ENCODE measurements around the gene CEACAM4. TPM values are rescaled to one million over a fixed set of nuclear protein-coding genes. Genes with fewer than 3 reads are reported as not detected.

Gene CEACAM4
- total RNA-seq (2021; ENCODE audit: unreplicated experiment), result not detected
- polyA plus RNA-seq (2012), result not detected in 2 replicates
- Bru-seq, nascent RNA, result not detected
- not detected for BruChase-seq, experiment 1, labeled RNA remaining after a 6-hour chase
- BruChase-seq, experiment 2, labeled RNA remaining after a 2-hour chase, result not detected
- long read RNA-seq, result 0 reads

DNA sequence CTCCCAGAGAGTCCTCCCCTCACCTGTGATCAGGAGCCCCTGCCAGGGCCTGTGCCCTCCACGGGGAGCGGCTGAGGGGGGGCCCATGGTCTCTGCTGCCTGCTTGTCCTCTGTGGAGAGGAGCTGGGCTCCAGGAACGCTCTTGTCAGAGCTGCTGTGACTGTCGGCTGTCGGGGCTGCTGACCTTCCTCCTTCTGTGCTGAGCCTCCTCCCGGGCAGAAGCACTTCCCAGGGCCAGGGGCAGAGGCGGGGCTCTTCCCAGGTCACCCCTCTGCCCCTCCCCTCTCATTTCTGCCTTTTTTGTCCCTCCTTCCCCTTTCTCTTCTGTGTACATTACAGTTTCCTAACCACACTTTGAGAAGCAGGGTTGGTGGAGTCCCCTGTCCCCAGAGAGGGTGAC lies at the start of gene CEACAM4:
Gene CEACAM4, minus strand, starts transcription at position 198 of the 400 bp plus-strand sequence. Its CDS starts 111 bp downstream, at position 87.
- peaks cover 0 to 12% of the 10 kb centered on the region in 2 experiments; a peak in 1 of 4 replicates for H3K9me3 ChIP-seq (ENCODE audit: control insufficient read depth in 1 of 2, insufficient read depth in 1 of 2, low read depth in 1 of 2, low read length in 2 of 2)
- TF ChIP-seq MAX (IDR thresholded peaks at IDR 0.05) (no peak), JUND (IDR thresholded peaks at IDR 0.05) (no peak), POLR2A (IDR thresholded peaks at IDR 0.05; ENCODE audit: borderline replicate concordance, extremely low read depth, insufficient read depth, insufficient read length) (no peak), EZH2phosphoT487 (IDR thresholded peaks at IDR 0.05; ENCODE audit: borderline replicate concordance) (no peak), EGR1 (IDR thresholded peaks at IDR 0.05; ENCODE audit: low read depth) (no peak), TCF7L2 (IDR thresholded peaks at IDR 0.05; ENCODE audit: borderline replicate concordance, extremely low read depth, insufficient read depth, insufficient read length) (no peak), ATF3 (IDR thresholded peaks at IDR 0.05) (no peak), SIN3A (IDR thresholded peaks at IDR 0.05; ENCODE audit: low read depth) (no peak), SRF (IDR thresholded peaks at IDR 0.05; ENCODE audit: low read depth) (no peak), CBX3 (IDR thresholded peaks at IDR 0.05; ENCODE audit: low read depth) (no peak), POLR2AphosphoS5 (IDR thresholded peaks at IDR 0.05; ENCODE audit: low read depth, low read length) (no peak), YY1 (IDR thresholded peaks at IDR 0.05; ENCODE audit: extremely low read depth, insufficient replicate concordance, low read depth, low read length) (no peak), SP1 (IDR thresholded peaks at IDR 0.05; ENCODE audit: low read depth) (no peak), ZFX (IDR thresholded peaks at IDR 0.05) (no peak), ZNF274 (IDR thresholded peaks at IDR 0.05; ENCODE audit: low read depth, low read length) (no peak)
- TF ChIP-seq, protein P1, sequence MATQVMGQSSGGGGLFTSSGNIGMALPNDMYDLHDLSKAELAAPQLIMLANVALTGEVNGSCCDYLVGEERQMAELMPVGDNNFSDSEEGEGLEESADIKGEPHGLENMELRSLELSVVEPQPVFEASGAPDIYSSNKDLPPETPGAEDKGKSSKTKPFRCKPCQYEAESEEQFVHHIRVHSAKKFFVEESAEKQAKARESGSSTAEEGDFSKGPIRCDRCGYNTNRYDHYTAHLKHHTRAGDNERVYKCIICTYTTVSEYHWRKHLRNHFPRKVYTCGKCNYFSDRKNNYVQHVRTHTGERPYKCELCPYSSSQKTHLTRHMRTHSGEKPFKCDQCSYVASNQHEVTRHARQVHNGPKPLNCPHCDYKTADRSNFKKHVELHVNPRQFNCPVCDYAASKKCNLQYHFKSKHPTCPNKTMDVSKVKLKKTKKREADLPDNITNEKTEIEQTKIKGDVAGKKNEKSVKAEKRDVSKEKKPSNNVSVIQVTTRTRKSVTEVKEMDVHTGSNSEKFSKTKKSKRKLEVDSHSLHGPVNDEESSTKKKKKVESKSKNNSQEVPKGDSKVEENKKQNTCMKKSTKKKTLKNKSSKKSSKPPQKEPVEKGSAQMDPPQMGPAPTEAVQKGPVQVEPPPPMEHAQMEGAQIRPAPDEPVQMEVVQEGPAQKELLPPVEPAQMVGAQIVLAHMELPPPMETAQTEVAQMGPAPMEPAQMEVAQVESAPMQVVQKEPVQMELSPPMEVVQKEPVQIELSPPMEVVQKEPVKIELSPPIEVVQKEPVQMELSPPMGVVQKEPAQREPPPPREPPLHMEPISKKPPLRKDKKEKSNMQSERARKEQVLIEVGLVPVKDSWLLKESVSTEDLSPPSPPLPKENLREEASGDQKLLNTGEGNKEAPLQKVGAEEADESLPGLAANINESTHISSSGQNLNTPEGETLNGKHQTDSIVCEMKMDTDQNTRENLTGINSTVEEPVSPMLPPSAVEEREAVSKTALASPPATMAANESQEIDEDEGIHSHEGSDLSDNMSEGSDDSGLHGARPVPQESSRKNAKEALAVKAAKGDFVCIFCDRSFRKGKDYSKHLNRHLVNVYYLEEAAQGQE (IDR thresholded peaks at IDR 0.05; ENCODE audit: low read depth), result no peak
- TF ChIP-seq, protein P2, sequence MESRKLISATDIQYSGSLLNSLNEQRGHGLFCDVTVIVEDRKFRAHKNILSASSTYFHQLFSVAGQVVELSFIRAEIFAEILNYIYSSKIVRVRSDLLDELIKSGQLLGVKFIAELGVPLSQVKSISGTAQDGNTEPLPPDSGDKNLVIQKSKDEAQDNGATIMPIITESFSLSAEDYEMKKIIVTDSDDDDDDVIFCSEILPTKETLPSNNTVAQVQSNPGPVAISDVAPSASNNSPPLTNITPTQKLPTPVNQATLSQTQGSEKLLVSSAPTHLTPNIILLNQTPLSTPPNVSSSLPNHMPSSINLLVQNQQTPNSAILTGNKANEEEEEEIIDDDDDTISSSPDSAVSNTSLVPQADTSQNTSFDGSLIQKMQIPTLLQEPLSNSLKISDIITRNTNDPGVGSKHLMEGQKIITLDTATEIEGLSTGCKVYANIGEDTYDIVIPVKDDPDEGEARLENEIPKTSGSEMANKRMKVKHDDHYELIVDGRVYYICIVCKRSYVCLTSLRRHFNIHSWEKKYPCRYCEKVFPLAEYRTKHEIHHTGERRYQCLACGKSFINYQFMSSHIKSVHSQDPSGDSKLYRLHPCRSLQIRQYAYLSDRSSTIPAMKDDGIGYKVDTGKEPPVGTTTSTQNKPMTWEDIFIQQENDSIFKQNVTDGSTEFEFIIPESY (IDR thresholded peaks at IDR 0.05; ENCODE audit: extremely low read depth, insufficient replicate concordance, low read length), result no peak
- no peak for ATAC-seq
- CTCF ChIA-PET, result no interaction called here
- no peak within 1 kb of the TSS for H2AFZ ChIP-seq (ENCODE audit: low read depth, low read length, poor library complexity, severe bottlenecking)
- no peaks in the 10 kb centered on the region for H4K20me1 ChIP-seq (ENCODE audit: insufficient read depth)
- no peaks in the 10 kb centered on the region for H3K79me2 ChIP-seq (ENCODE audit: insufficient read depth, low read length)
- no peak within 1 kb of the TSS for H3K4me3 ChIP-seq (replicated peaks in 1 of 2; ENCODE audit: low read depth in 1 of 2, low read length in 2 of 2)
- no peaks in the 10 kb centered on the region for H3K9me2 ChIP-seq (ENCODE audit: insufficient read depth)
- no peak for DNase-seq (ENCODE audit: low read depth, low spot score)
- H3K9ac ChIP-seq (ENCODE audit: low read length), result no peak within 1 kb of the TSS
- H3K4me2 ChIP-seq (ENCODE audit: low read length), result no peak within 1 kb of the TSS
- H3K36me3 ChIP-seq (ENCODE audit: control insufficient read depth in 1 of 2, insufficient read depth in 2 of 2, low read length in 2 of 2), result no peaks in the 10 kb centered on the region
- POLR2A ChIA-PET, result no interaction called here
- RAD21 ChIA-PET (ENCODE audit: low non-redundant PET in 1 of 2, low total read pairs in 2 of 2, uncharacterized antibody in 2 of 2, unreplicated experiment in 2 of 2), result no interaction called here
- H3K27me3 ChIP-seq (ENCODE audit: insufficient read depth, low read length), result peaks cover 66% of the 10 kb centered on the region
- intact Hi-C loops (cut with micrococcal nuclease), result no loop called here
- no TSS peak for BruUV-seq (replicated peaks)
- H3K4me1 ChIP-seq (ENCODE audit: control insufficient read depth in 1 of 2, insufficient read depth in 2 of 2, low read length in 2 of 2), result no peaks in the 10 kb centered on the region
- no peak within 1 kb of the TSS for H3K27ac ChIP-seq (ENCODE audit: low read depth, low read length)

Measured in HCT116 (cell line).